GM21381 (cell line): ENCODE data around the gene ERMP1.
"Not testable (repeated sequence)": the region's sequence is repeated elsewhere in the genome, so short reads cannot be mapped to it uniquely, and the experiment has no call there.

Experiments
- ATAC-seq: cut with Tn5 transposase; IDR thresholded peaks from one replicate; pipeline ENCODE4 v1.9.1; 2021; ENCODE audit warnings: mild to moderate bottlenecking, moderate library complexity; ENCODE audit not compliant: unreplicated experiment

The ERMP1 gene

DNA sequence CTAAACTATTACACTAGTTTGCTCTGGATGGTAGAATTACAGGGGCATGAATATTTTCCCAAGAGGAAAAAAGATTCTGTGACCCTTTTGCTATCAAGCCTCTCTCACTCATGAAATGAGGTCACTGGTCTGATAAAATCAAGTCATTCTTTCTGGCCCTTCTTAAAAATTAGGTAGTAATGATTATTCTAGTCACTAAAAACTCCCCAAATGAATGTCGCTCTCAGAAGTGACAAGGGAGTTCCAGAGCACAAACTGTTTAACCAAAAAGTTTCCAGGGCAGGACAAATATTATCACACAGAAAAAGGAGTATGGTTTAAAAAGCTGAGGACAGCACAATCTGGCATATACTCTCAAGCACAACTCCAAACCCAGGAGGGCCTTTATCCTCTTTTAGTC, 12.5 kb downstream of the ERMP1 start:
- no peak for ATAC-seq

DNA sequence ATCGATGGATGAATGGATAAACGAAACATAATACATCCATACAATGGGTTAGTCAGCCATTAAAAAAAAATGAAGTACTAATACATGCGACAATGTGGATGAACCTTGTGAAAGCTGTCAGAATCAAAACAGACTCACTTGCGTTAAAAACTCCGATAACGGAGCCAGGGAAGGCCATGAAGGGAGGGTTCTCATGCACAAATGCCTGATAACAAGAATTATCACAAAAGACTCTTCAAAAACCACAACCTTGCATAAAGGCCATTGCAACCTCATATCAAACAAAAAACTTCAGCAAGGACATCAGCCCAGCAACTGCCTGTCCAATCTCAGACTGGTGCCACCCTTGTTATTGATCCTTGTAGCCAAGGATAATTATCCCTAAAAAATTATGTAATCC, 13.7 kb downstream of the ERMP1 start:
- no peak for ATAC-seq

GRCh38 chr9:5818424-5819142, 14.3 kb downstream of the ERMP1 start:
- no peak for ATAC-seq

DNA sequence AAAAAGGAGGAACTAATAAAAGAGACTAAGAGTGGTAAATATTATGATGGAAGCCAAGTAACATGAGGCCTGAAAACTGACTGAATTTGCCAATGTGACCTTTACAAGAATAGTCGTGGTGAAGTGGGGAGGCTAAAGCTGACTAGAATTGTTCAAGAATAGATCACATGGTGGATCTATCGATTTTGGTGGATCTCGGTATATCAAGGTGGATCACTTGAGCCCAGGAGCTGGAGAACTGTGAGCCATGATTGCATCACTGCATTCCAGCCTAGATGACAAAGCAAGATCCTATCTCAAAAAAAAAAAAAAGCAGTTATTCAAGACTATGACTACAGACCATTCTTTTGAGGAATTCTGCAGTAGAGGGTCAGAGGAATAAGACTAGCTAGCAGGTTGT, 15.1 kb downstream of the ERMP1 start:
- ATAC-seq = no peak

- ATAC-seq = no peak
These were observed 17.5 kb downstream of the ERMP1 start for GRCh38 chr9:5815461-5815860.

- no peak for ATAC-seq
These were observed 19.1 kb downstream of the ERMP1 start for GRCh38 chr9:5813824-5814223.

DNA sequence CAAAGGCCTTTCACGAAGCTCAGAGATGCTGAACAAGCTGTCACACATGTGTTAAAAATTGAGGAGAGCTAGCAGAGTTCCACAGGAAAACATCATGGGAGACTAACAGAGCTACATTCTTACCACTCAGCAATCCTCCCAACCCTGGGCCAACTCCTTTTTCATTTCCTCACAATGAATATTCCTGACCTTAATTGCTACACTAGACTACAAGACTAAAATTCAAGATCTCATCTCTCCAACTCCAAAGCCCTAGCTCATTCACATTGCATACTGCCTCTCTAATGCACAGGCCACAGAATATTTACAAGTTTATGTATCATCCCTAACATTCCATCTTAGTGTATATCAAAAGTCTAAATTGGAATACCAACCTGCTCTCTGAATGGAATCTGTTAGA, 21.2 kb downstream of the ERMP1 start:
- ATAC-seq = no peak

DNA sequence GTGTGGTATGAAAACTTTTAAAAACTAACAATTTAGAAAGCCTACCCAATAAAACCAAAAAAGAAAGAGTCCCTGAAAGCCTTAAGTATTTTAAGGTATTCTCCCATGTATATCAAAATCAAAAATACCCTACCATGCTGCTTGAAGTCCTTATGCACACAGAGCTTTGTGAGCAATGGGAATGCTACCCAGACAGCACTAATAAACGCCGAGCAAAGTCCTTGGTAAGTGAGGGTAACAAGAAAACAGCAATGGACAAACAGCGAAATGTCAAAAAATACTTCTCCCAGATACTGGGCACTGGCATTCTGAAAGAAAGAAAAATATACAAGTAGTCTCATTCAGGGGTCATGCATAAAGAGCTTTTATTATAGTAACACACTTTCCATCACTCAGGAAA, 27.4 kb downstream of the ERMP1 start:
- no peak for ATAC-seq

- ATAC-seq = no peak
These were observed 31.2 kb downstream of the ERMP1 start for GRCh38 chr9:5801739-5802113.

- ATAC-seq = no peak
These were observed 31.8 kb downstream of the ERMP1 start for GRCh38 chr9:5800969-5801738.

DNA sequence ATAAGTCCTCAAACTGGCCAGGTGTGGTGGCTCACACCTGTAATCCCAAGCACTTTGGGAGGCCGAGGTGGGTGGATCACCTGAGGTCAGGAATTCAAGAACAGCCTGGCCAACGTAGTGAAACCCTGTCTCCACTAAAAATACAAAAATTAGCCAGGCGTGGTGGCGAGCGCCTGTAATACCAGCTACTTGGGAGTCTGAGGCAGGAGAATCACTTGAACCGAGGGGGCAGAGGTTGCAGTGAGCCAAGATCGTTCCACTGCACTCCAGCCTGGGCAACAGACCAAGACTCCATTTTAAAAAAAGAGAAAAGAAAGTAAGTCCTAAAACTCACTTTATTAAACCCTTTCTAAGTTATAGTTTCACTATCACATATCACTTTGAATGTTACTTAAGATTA, 32.5 kb downstream of the ERMP1 start:
- ATAC-seq = not testable (repeated sequence)

DNA sequence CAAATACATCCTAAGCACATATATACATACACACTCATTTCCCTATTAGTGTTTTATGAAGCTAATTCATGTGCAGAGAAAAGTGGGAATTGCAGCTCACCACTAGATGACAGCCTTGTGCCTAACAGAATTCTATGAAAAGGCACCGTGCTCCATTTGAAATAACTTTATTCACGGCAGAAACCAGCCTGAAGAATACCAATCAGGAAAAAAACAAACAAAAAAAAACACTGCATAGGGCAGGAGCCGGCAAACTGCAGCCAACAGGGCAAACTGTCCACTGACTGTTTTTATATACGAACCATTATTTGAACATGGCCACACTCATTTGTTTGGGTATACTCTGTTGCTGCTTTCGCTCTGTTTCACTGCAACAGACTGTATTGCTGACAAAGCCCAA, 33.6 kb downstream of the ERMP1 start:
- ATAC-seq = no peak

- ATAC-seq = no peak
These were observed 34.3 kb downstream of the ERMP1 start for GRCh38 chr9:5798581-5798980.

- no peak for ATAC-seq
These were observed 36.6 kb downstream of the ERMP1 start for GRCh38 chr9:5796298-5796697.

DNA sequence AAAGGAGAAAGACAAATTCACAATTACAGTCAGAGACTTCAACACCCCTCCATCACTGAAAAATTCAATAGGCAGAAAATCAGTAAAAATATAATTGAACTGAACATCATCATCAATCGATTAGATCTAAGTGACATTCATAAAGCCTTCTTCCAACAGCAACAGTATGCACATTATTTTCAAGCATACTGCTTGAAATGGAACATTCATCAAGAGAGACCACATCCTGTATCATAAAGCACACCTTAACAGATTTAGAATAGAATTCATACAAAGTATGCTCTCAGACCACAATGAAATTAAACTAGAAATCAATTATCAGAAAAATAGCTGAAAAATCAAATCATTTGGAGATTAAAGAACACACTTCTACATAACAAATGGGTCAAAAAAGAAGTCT, 39.1 kb downstream of the ERMP1 start:
- ATAC-seq = no peak

DNA sequence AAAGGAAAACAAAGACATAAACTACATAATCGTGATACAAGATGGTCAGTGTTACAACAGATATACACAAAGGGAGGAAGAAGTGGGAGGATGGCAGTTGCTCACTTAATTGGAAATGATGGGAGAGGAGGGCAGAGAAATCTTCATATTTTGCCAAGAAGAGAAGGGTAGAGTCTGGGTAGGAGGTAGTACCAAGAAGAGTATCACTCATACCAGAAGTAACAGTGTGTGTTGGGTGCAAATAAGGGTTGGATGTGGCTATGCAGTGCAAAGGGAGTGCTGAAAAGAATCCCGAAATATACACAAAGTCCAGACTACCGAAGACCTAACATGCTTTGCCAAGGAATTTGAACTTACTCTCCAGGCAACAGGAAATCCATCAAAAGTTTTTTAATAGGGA, 41.0 kb downstream of the ERMP1 start:
- ATAC-seq = no peak

DNA sequence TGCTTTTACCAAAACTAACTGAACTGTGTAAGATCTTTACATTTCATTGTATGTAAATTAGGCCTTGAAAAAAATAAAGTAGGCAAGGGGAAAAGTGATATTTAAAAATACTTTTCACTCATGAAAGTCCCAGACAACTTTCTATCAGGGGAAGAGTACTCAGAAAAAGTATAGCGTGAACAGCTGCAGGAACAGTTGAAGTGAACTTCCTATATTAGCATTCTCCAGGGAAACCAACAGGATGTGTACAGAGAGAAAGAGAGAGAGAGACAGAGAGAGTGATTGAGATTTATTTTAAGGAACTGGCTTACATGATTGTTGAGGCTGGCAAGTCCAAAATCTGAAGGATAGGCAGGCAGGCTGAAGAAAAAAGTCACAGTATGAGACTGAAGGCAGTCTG, 42.0 kb downstream of the ERMP1 start:
- no peak for ATAC-seq

DNA sequence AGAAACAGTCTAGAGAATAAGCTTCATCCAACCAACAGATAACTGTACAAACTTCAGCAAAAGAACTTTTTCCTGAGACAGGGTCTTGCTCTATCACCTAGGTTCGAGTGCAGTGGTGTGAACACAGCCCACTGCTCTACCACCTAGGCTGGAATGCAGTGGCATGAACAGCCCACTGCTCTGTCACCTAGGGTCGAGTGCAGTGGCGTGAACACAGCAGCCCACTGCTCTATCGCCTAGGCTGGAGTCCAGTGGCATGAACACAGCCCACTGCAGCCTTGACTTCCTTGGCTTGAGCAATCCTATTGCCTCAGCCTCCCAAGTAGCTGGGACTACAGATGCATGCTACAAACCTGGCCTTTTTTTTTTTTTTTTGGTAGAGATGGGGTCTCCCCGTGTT, 43.4 kb downstream of the ERMP1 start:
- ATAC-seq = no peak

DNA sequence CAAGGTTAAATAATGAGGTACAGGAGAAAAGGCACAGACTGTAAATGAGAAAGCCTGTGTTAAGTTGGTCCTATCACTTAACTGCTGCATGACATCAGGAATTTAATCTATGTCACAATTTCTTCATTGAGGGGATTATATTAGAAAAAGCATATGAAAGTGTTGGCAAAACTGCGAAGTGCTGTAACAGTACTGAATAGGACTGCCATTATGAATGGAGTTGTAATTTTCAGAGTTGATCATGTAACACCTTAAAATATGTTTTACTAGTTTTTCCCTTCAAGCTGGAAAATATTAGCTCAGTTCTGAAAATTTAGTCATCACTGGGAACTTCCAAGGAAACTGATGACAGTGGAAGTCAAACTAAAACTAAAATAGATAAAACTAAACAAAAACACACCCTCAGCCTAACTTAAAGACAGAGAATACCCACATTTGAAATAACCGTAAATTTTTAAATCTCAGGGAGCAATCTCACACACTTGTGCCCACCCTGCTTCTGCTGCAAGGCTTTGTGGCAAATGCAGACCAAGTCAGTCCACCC, 45.1 kb downstream of the ERMP1 start:
- no peak for ATAC-seq

- ATAC-seq = no peak
These were observed 45.7 kb downstream of the ERMP1 start for GRCh38 chr9:5787220-5787619.

DNA sequence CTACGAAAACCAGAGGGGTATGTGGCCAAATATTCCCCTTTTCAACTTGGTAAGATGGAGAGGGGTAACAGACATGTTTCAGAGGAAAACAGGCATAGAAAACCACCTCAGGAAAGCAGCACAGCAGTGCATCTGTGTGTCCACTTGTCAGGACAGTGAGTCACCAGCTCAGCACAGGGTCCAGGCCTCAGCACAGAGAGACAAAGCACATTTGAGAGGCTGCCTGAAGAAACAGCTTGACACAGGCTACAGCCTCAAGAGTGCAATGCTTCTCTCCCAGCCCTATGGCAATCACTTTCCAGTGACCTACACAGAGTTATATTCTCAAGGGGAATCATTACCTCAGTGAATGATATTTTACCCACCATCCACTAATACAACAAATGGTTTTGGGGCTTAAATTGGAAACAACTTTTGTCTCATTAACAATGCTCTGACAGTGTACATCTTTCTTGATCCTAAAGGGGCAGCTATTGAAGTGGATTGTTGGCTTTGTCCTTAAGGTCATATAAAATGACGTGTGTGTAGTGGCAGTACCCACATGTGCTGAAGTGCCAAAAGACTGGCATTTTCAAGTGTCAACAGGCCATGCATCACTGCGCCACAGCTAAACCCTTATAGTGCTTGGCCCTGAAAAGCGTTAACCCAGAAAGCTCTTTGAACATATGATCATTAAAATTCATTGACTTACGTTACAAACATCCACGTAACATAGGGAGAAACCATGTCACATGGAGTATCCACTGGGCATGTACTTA, 46.4 kb downstream of the ERMP1 start:
- ATAC-seq = no peak
